WTC11 (cell line): ENCODE data around the gene PHC3.

Source experiments
- ATF2 ChIP-seq: sonication (generic); formaldehyde crosslinking; IDR thresholded peaks from 2 replicates; pipeline ENCODE4 v1.8.1; 2022; ENCODE audit warnings: low read depth, missing genetic modification reagents, borderline replicate concordance
- ATF3 ChIP-seq: sonication (generic); formaldehyde crosslinking; conservative IDR thresholded peaks from 2 replicates; pipeline ENCODE4 v1.8.1; 2022; ENCODE audit warnings: mild to moderate bottlenecking, missing genetic modification reagents
- CTCF ChIP-seq: fragments of 200-600 bp; IDR thresholded peaks from 2 replicates; pipeline ENCODE4 v1.8.0; 2022; ENCODE audit warnings: antibody characterized with exemption
- NFE2L1 ChIP-seq: sonication (generic); formaldehyde crosslinking; IDR thresholded peaks from 2 replicates; pipeline ENCODE4 v1.8.1; 2023; ENCODE audit warnings: missing genetic modification reagents
- USF2 ChIP-seq: sonication (generic); formaldehyde crosslinking; IDR thresholded peaks from 2 replicates; pipeline ENCODE4 v1.8.1; 2023; ENCODE audit warnings: mild to moderate bottlenecking, missing genetic modification reagents, moderate library complexity
- ZBTB21 ChIP-seq: sonication (generic); formaldehyde crosslinking; IDR thresholded peaks from 2 replicates; pipeline ENCODE4 v1.8.1; 2023; ENCODE audit warnings: mild to moderate bottlenecking, missing genetic modification reagents, borderline replicate concordance
- ZNF423 ChIP-seq: fragments of 250-450 bp; sonication (Bioruptor Pico); IDR thresholded peaks from 2 replicates; pipeline ENCODE4 v2.1.2; 2022; ENCODE audit warnings: mild to moderate bottlenecking, moderate library complexity
- ZNF425 ChIP-seq: fragments of 250-450 bp; sonication (Bioruptor Pico); conservative IDR thresholded peaks from 2 replicates; pipeline ENCODE4 v1.9.0; 2021; ENCODE audit warnings: mild to moderate bottlenecking

GRCh38 chr3:170180079-170180907 is 1.2 kb downstream of the PHC3 start:
- TF ChIP-seq NFE2L1 (CRISPR knock-in tag) = no peak
- no peak for TF ChIP-seq ATF3
- no peak for TF ChIP-seq USF2 (CRISPR knock-in tag)
- no peak for TF ChIP-seq ATF2 (CRISPR knock-in tag)
- TF ChIP-seq CTCF = no peak
- no peak for TF ChIP-seq ZNF425 (CRISPR knock-in tag)
- TF ChIP-seq ZNF423 (CRISPR knock-in tag) = no peak
- TF ChIP-seq ZBTB21 (CRISPR knock-in tag) = no peak
